Activated CD8-positive, alpha-beta T cell treated with anti-CD3 and anti-CD28 coated beads for 36 hours (primary cell): ENCODE data around the gene DGKD. TPM values are rescaled to one million over a fixed set of nuclear protein-coding genes. Genes with fewer than 3 reads are reported as not detected.
A peak's percentile ranks its signal among the peaks of the same experiment; 100 is the strongest.

ENCODE experiments used
- ATAC-seq: fragments of 200-7000 bp; cut with Tn5 transposase; one replicate; pipeline ENCODE4 v1.10.0; 2021; ENCODE audit warnings: mild to moderate bottlenecking, moderate library complexity
- CTCF ChIA-PET: fragments of 350-600 bp; sonication (Branson Sonifier 250); formaldehyde crosslinking; loops from one replicate; lab custom pipeline; 2021; ENCODE audit warnings: antibody characterized with exemption; lab: Charles Lee
- POLR2A ChIA-PET: fragments of 350-600 bp; sonication (Branson Sonifier 250); formaldehyde crosslinking; loops from one replicate; lab custom pipeline; 2021; ENCODE audit warnings: antibody characterized with exemption; lab: Charles Lee
- DNase-seq: peaks from one replicate; pipeline ENCODE4 v3.0.0-alpha.2; 2020
- H3K27ac Mint-ChIP-seq: one replicate; pipeline ENCODE4 v1.8.0; 2021; ENCODE audit warnings: mild to moderate bottlenecking, mixed read lengths
- H3K27me3 Mint-ChIP-seq: one replicate; pipeline ENCODE4 v1.8.0; 2021; ENCODE audit warnings: mixed read lengths
- H3K36me3 Mint-ChIP-seq: one replicate; pipeline ENCODE4 v1.8.0; 2021; ENCODE audit warnings: low read depth, mixed read lengths
- H3K4me1 Mint-ChIP-seq: one replicate; pipeline ENCODE4 v1.8.0; 2021; ENCODE audit warnings: low read depth, mixed read lengths
- H3K4me3 Mint-ChIP-seq: one replicate; pipeline ENCODE4 v1.8.0; 2021; ENCODE audit warnings: mild to moderate bottlenecking, moderate library complexity, mixed read lengths
- H3K9me3 Mint-ChIP-seq: one replicate; pipeline ENCODE4 v1.8.0; 2021; ENCODE audit warnings: mixed read lengths
- intact Hi-C: fragments of 100-400 bp; cut with micrococcal nuclease; formaldehyde crosslinking; loops from one replicate; pipeline ENCODE4 v1.10.0; 2022
- total RNA-seq, 2 experiments: library from RNA; stranded (reverse); gene quantifications; one replicate each; pipeline ENCODE4 v1.2.3, GENCODE V29; 2021
- TF ChIP-seq, protein P1 (sequence below): fragments of 200-600 bp; IDR thresholded peaks from one replicate; pipeline ENCODE4 v1.8.0; 2022; ENCODE audit warnings: antibody characterized with exemption, mild to moderate bottlenecking

Gene DGKD
- total RNA-seq, 2 experiments from 2014 or later, result 89.6 to 99.5 TPM

DNA sequence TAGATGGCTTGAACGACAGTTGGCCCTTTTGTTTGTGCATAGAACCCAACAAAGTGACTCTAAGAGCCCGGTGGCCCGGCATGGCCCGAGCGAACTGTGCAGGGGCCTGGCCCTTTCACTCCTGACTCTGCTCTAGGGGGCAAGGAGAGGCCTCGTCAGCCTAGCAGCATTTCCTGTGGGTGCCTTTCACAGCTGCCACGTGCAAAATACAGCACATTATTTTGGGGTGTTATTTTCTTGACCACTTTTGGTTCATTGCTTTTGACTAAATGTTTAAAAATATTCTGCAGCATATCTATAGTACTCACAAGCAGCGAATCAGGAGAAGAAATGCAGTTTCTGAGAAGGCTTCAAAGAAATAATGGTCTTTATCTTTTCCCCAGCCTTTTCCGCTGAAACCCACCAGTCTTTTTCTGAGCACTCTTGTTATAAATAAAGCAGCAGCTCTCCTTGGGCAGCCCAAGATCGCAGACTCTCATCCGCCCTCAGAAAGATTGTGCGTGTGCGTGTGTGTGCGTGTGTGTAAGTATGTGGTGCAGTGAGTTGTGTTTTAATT is 31.3 kb downstream of the DGKD start:
- ChIA-PET POLR2A (interaction anchor here (1.0 to 2.0 kb wide), 8 partner anchors 10 to 134 kb away, joined by 3 to 7 read pairs (median 4); partner anchors contain the start of genes ATG16L1 and DGKD), CTCF (interaction anchor here (0.6 to 3.5 kb wide), 13 partner anchors 12 to 58 kb away, joined by 3 to 16 read pairs (median 6); partner anchors contain the start of gene DGKD)
- TF ChIP-seq, protein P1, sequence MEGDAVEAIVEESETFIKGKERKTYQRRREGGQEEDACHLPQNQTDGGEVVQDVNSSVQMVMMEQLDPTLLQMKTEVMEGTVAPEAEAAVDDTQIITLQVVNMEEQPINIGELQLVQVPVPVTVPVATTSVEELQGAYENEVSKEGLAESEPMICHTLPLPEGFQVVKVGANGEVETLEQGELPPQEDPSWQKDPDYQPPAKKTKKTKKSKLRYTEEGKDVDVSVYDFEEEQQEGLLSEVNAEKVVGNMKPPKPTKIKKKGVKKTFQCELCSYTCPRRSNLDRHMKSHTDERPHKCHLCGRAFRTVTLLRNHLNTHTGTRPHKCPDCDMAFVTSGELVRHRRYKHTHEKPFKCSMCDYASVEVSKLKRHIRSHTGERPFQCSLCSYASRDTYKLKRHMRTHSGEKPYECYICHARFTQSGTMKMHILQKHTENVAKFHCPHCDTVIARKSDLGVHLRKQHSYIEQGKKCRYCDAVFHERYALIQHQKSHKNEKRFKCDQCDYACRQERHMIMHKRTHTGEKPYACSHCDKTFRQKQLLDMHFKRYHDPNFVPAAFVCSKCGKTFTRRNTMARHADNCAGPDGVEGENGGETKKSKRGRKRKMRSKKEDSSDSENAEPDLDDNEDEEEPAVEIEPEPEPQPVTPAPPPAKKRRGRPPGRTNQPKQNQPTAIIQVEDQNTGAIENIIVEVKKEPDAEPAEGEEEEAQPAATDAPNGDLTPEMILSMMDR, result no peak
- peak overlapping the region; percentile 69 for H3K4me3 Mint-ChIP-seq
- intact Hi-C loops, result loop anchor here (10.0 kb wide), 1 partner anchor 59 kb away; no protein-coding TSS in a partner anchor
- peak overlapping the region; percentile 89 for H3K27ac Mint-ChIP-seq
- H3K4me1 Mint-ChIP-seq, result peaks cover 87% of the 10 kb centered on the region
- peaks cover 52% of the 10 kb centered on the region for H3K36me3 Mint-ChIP-seq
- no peaks in the 10 kb centered on the region for H3K27me3 Mint-ChIP-seq
- H3K9me3 Mint-ChIP-seq, result no peaks in the 10 kb centered on the region
- peak; percentile 76 for DNase-seq
- peak; percentile 75 for ATAC-seq

GRCh38 chr2:233386382-233387041 is 32.2 kb downstream of the DGKD start:
- H3K4me1 Mint-ChIP-seq, result peaks cover 80% of the 10 kb centered on the region
- TF ChIP-seq, protein P1, result no peak
- ChIA-PET POLR2A (interaction anchor here (1.2 to 2.0 kb wide), 4 partner anchors 23 to 33 kb away, joined by 3 to 7 read pairs (median 4); no protein-coding TSS in a partner anchor), CTCF (interaction anchor here (1.1 to 3.5 kb wide), 5 partner anchors 13 to 57 kb away, joined by 3 to 16 read pairs (median 10); no protein-coding TSS in a partner anchor)
- no peaks in the 10 kb centered on the region for H3K27me3 Mint-ChIP-seq
- peak overlapping the region; percentile 89 for H3K27ac Mint-ChIP-seq
- H3K36me3 Mint-ChIP-seq, result peaks cover 53% of the 10 kb centered on the region
- intact Hi-C loops, result loop anchor here (10.0 kb wide), 1 partner anchor 58 kb away; no protein-coding TSS in a partner anchor
- H3K9me3 Mint-ChIP-seq, result no peaks in the 10 kb centered on the region
- ATAC-seq (peak; percentile 40), DNase-seq (peak; percentile 57)
- H3K4me3 Mint-ChIP-seq, result peak overlapping the region; percentile 69

GRCh38 chr2:233387225-233387624 is 32.9 kb downstream of the DGKD start:
- no peak for ATAC-seq
- POLR2A ChIA-PET, result interaction anchor here (0.7 to 1.6 kb wide), 7 partner anchors 13 to 1091 kb away, joined by 3 to 7 read pairs (median 3); no protein-coding TSS in a partner anchor
- intact Hi-C loops, result loop anchor here (10.0 kb wide), 1 partner anchor 58 kb away; no protein-coding TSS in a partner anchor
- peaks cover 54% of the 10 kb centered on the region for H3K36me3 Mint-ChIP-seq
- peaks cover 77% of the 10 kb centered on the region for H3K4me1 Mint-ChIP-seq
- DNase-seq, result no peak
- H3K4me3 Mint-ChIP-seq, result peak overlapping the region; percentile 69
- H3K9me3 Mint-ChIP-seq, result no peaks in the 10 kb centered on the region
- H3K27me3 Mint-ChIP-seq, result no peaks in the 10 kb centered on the region
- TF ChIP-seq, protein P1, result no peak
- H3K27ac Mint-ChIP-seq, result peak overlapping the region; percentile 89
- CTCF ChIA-PET, result interaction anchor here (1.1 to 3.5 kb wide), 5 partner anchors 9 to 56 kb away, joined by 3 to 16 read pairs (median 3); no protein-coding TSS in a partner anchor

DNA sequence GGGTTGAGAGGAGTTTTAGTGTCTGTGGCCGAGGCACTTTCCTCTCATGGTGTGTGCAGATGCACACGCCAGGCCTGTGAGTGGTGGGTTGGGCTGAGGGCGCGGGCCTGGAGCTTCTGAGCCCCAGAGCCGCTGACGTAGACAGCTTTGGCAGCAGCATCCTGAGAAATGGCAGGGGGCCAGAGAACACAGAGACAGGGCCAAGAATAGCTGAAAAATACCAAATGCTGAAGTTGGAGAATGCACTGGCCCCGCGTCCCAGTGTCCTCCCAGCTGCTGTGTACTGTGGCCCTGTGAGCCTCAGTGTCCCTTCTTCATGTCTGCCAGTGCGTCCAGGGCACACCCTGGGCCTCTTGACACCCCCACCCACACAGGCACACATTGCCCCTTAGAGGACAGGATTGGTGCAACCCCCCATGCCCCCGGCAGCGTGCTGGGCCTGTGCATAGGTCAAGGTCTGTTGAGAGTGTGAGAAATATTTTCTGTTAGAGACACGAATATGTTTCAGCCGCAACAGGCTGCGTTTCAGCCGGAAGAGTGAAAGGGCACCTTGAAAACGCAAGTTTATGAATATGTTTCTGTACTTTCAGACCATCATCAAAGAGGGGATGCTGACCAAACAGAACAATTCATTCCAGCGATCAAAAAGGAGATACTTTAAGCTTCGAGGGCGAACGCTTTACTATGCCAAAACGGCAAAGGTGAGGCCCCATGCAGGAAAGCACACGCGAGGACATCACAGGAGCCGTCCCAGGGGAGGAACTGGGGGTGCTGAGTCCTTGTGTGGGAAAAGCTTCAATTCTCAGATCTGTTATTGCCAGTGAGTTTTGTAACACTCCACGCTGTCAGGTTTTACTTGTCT is 33.6 kb downstream of the DGKD start:
- CTCF ChIA-PET, result interaction anchor here (1.1 to 3.5 kb wide), 6 partner anchors 8 to 55 kb away, joined by 3 to 16 read pairs (median 4); no protein-coding TSS in a partner anchor
- H3K4me1 Mint-ChIP-seq, result peaks cover 70% of the 10 kb centered on the region

More for the DNA sequence above, 33.6 kb downstream of the DGKD start:
- intact Hi-C loops, result loop anchor here (10.0 kb wide), 1 partner anchor 57 kb away; no protein-coding TSS in a partner anchor
- POLR2A ChIA-PET, result interaction anchor here (0.7 to 1.6 kb wide), 7 partner anchors 12 to 1091 kb away, joined by 3 to 7 read pairs (median 3); no protein-coding TSS in a partner anchor
- Mint-ChIP-seq H3K27me3 (no peaks in the 10 kb centered on the region), H3K9me3 (no peaks in the 10 kb centered on the region), H3K4me3 (peak overlapping the region; percentile 69), H3K36me3 (peaks cover 49% of the 10 kb centered on the region), H3K27ac (peak overlapping the region; percentile 89)
- no peak for DNase-seq
- ATAC-seq, result no peak
- TF ChIP-seq, protein P1, result no peak
